ENCODE data around the gene FICD.

FICD gene

DNA sequence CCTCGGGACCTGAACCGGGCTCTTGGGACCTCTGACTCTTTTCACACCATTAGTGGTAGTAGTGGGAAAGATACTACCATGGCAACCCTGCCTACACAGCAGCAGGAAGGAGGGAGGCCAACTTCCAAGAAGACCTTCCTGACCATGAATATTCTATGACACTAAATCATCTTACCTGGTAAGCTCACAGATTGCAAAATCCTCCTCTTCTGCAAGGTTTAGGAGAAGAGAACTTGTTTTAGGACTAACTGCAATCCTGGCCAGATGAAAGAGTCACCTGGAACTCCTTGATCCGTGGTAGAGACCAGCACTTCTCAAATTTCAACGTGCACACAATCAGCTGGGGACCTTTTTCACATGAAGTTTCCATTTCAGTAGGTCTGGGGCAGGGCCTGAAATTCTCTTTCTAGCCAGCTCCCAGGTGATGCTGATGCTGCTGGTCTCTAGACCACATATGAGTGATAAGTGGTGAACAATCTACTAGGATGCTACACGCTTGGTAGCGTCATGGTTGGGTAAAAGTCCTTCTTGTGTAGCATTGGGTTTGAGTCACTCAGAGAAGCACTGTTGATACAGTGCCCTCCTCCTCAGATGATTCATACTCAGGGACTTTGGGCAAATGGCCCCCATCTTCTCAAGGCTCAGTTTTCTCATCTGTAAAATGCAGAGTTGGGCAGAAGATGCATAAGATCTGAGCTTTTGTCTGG, 35.6 kb upstream of the FICD start:
- Histone ChIP-seq H3K27ac (ENCODE audit: low read depth, low read length) (no peak overlapping the region), H3K79me2 (ENCODE audit: control insufficient read depth, insufficient read depth, low read length, poor library complexity) (no peaks in the 10 kb centered on the region), H3K18ac (ENCODE audit: low read length) (no peak overlapping the region), H4K91ac (ENCODE audit: low read depth, low read length) (no peak overlapping the region), H3K4me2 (ENCODE audit: low read length) (no peak overlapping the region), H4K12ac (ENCODE audit: low read depth, low read length) (no peak overlapping the region), H3K9ac (ENCODE audit: low read length) (no peak overlapping the region), H3K4ac (ENCODE audit: low read depth, low read length) (no peak overlapping the region), H3K27me3 (ENCODE audit: insufficient read depth, low read length) (no peaks in the 10 kb centered on the region), H2AFZ (ENCODE audit: insufficient read depth, low read length, poor library complexity) (no peak overlapping the region), H2BK5ac (ENCODE audit: low read depth, low read length, poor library complexity) (no peak overlapping the region), H3K9me3 (ENCODE audit: insufficient read depth, low read depth, low read length) (no peaks in the 10 kb centered on the region), H3K14ac (ENCODE audit: low read length) (no peak overlapping the region), H3K4me1 (ENCODE audit: control insufficient read depth in 1 of 2, insufficient read depth in 2 of 2, low read length in 2 of 2) (peaks cover 4 to 6% of the 10 kb centered on the region in 2 experiments), H2BK120ac (ENCODE audit: insufficient read depth, low read length, poor library complexity) (no peak overlapping the region), H3K4me3 (ENCODE audit: low read depth, low read length) (no peak overlapping the region), H4K8ac (ENCODE audit: low read depth, low read length) (no peak overlapping the region), H2AK5ac (ENCODE audit: low read length) (no peak overlapping the region), H2BK12ac (ENCODE audit: low read length) (no peak overlapping the region), H3K36me3 (ENCODE audit: control insufficient read depth in 1 of 2, insufficient read depth in 2 of 2, low read length in 2 of 2) (no peaks in the 10 kb centered on the region), H3K79me1 (ENCODE audit: low read length) (no peaks in the 10 kb centered on the region), H3K23ac (ENCODE audit: low read length) (no peak overlapping the region)
- no peak for DNase-seq
- no CpG with 5 or more reads among the region's 6 CpGs for WGBS (ENCODE audit: extremely low coverage, insufficient coverage, insufficient read length)

DNA sequence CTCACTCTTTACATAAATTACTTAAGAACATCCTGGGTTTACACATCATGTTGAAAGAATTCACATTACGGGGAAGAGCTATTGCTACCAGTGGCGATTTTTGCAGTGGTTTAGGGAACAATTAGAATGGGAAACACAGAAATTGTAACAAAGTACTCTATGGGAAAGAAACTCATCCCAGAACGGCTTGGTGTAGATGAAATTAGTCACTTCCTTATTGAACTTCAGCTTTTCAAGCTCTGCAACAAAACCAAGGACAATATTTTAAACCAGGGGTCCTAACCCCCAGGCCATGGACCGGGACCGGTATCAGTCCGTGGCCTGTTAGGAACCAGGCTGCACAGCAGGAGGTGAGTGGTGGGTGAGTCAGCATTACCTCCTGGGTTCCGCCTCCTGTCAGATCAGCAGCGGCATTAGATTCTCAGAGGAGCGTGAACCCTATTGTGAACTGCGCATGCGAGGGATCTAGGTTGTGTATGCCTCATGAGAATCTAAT, 32.3 kb upstream of the FICD start:
- DNase-seq: no peak
- Histone ChIP-seq H3K23ac (ENCODE audit: low read length) (no peak overlapping the region), H3K4me2 (ENCODE audit: low read length) (no peak overlapping the region), H3K79me1 (ENCODE audit: low read length) (no peaks in the 10 kb centered on the region), H4K91ac (ENCODE audit: low read depth, low read length) (no peak overlapping the region), H4K12ac (ENCODE audit: low read depth, low read length) (no peak overlapping the region), H2AK5ac (ENCODE audit: low read length) (no peak overlapping the region), H3K4me3 (ENCODE audit: low read depth, low read length) (no peak overlapping the region), H3K4ac (ENCODE audit: low read depth, low read length) (no peak overlapping the region), H3K27ac (ENCODE audit: low read depth, low read length) (no peak overlapping the region), H3K14ac (ENCODE audit: low read length) (no peak overlapping the region), H2BK12ac (ENCODE audit: low read length) (no peak overlapping the region), H2BK5ac (ENCODE audit: low read depth, low read length, poor library complexity) (no peak overlapping the region), H3K36me3 (ENCODE audit: control insufficient read depth in 1 of 2, insufficient read depth in 2 of 2, low read length in 2 of 2) (no peaks in the 10 kb centered on the region), H3K4me1 (ENCODE audit: control insufficient read depth in 1 of 2, insufficient read depth in 2 of 2, low read length in 2 of 2) (peaks cover 4 to 6% of the 10 kb centered on the region in 2 experiments), H4K8ac (ENCODE audit: low read depth, low read length) (no peak overlapping the region), H3K27me3 (ENCODE audit: insufficient read depth, low read length) (no peaks in the 10 kb centered on the region), H2BK120ac (ENCODE audit: insufficient read depth, low read length, poor library complexity) (no peak overlapping the region), H3K79me2 (ENCODE audit: control insufficient read depth, insufficient read depth, low read length, poor library complexity) (no peaks in the 10 kb centered on the region), H2AFZ (ENCODE audit: insufficient read depth, low read length, poor library complexity) (no peak overlapping the region), H3K9me3 (ENCODE audit: insufficient read depth, low read depth, low read length) (no peaks in the 10 kb centered on the region), H3K18ac (ENCODE audit: low read length) (no peak overlapping the region), H3K9ac (ENCODE audit: low read length) (no peak overlapping the region)
- WGBS (ENCODE audit: extremely low coverage, insufficient coverage, insufficient read length): no CpG with 5 or more reads among the region's 11 CpGs

DNA sequence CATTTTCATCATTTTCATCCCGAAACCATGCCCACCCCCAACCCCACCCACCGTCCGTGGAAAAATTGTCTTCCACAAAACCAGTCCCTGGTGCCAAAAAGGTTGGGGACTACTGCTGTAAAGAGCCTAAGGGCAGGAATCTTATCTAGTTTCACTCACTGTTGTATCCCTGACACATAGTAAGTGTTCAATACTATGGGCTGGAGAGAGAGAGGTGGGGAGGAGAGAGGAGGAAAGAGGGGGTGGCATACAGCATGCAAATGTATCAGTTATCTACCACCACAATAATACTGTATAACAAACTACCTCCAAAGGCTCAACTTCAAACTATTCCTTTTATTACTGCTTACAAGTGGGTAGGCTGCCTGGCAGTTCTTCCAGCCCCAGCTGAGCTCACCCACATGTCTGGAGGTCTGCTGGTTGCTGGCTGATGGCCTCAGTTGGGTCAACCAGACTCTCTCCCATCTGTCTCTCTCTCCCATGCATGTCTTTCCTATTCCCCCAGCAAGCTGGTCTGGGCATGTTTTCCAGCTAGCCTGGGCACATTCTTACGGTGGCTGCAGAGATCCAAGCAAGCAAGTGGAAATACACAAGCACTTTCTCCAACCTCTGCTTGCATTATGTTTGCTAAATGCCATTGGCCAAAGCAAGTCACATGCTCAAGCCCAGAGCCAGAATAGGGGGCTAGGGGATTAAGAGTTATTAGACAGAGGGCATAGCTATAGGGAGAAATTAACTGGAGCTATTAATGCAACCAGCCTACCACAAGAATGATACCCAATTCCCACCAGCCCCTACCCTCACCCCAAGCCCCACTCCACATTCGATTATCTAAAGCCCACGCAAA, 31.6 kb upstream of the FICD start:
- Histone ChIP-seq H3K79me1 (ENCODE audit: low read length) (no peaks in the 10 kb centered on the region), H3K4me2 (ENCODE audit: low read length) (no peak overlapping the region), H4K91ac (ENCODE audit: low read depth, low read length) (no peak overlapping the region), H3K27ac (ENCODE audit: low read depth, low read length) (no peak overlapping the region), H2BK120ac (ENCODE audit: insufficient read depth, low read length, poor library complexity) (no peak overlapping the region), H3K4me1 (ENCODE audit: control insufficient read depth in 1 of 2, insufficient read depth in 2 of 2, low read length in 2 of 2) (peaks cover 4 to 6% of the 10 kb centered on the region in 2 experiments), H4K8ac (ENCODE audit: low read depth, low read length) (no peak overlapping the region), H3K18ac (ENCODE audit: low read length) (no peak overlapping the region), H2BK12ac (ENCODE audit: low read length) (no peak overlapping the region), H2AFZ (ENCODE audit: insufficient read depth, low read length, poor library complexity) (no peak overlapping the region), H3K79me2 (ENCODE audit: control insufficient read depth, insufficient read depth, low read length, poor library complexity) (no peaks in the 10 kb centered on the region), H3K9me3 (ENCODE audit: insufficient read depth, low read depth, low read length) (no peaks in the 10 kb centered on the region), H3K36me3 (ENCODE audit: control insufficient read depth in 1 of 2, insufficient read depth in 2 of 2, low read length in 2 of 2) (no peaks in the 10 kb centered on the region), H3K27me3 (ENCODE audit: insufficient read depth, low read length) (no peaks in the 10 kb centered on the region), H4K12ac (ENCODE audit: low read depth, low read length) (no peak overlapping the region), H3K23ac (ENCODE audit: low read length) (no peak overlapping the region), H3K9ac (ENCODE audit: low read length) (no peak overlapping the region), H2AK5ac (ENCODE audit: low read length) (no peak overlapping the region), H3K4ac (ENCODE audit: low read depth, low read length) (no peak overlapping the region), H2BK5ac (ENCODE audit: low read depth, low read length, poor library complexity) (no peak overlapping the region), H3K14ac (ENCODE audit: low read length) (no peak overlapping the region), H3K4me3 (ENCODE audit: low read depth, low read length) (no peak overlapping the region)
- no CpG with 5 or more reads among the region's 6 CpGs for WGBS (ENCODE audit: extremely low coverage, insufficient coverage, insufficient read length)
- DNase-seq: no peak

DNA sequence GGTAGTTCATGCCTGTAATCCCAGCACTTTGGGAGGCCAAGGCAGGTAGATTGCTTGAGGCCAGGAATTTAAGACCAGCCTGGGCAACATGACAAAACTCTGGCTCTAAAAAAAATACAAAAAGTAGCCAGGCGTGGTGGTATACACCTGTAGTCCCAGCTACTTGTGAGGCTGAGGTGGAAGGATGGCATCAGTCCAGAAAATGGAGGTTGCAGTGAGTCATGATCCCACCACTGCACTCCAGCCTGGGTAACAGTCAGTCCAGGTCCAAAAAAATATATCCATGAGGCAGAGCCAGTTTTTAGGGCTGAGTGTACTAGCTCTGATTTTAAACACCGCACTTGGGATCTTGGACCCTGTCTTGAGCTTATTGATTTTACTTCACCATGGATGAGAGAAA, 30.6 kb upstream of the FICD start:
- H4K12ac ChIP-seq (ENCODE audit: low read depth, low read length): no peak overlapping the region
- H3K18ac ChIP-seq (ENCODE audit: low read length): no peak overlapping the region
- no peaks in the 10 kb centered on the region for H3K36me3 ChIP-seq (ENCODE audit: control insufficient read depth in 1 of 2, insufficient read depth in 2 of 2, low read length in 2 of 2)
- no peak overlapping the region for H3K4me2 ChIP-seq (ENCODE audit: low read length)
- H3K4me1 ChIP-seq (ENCODE audit: control insufficient read depth in 1 of 2, insufficient read depth in 2 of 2, low read length in 2 of 2): peaks cover 4 to 6% of the 10 kb centered on the region in 2 experiments
- no peak overlapping the region for H3K9ac ChIP-seq (ENCODE audit: low read length)
- H3K4ac ChIP-seq (ENCODE audit: low read depth, low read length): no peak overlapping the region
- H2BK5ac ChIP-seq (ENCODE audit: low read depth, low read length, poor library complexity): no peak overlapping the region
- no peak overlapping the region for H3K14ac ChIP-seq (ENCODE audit: low read length)
- H3K23ac ChIP-seq (ENCODE audit: low read length): no peak overlapping the region
- H2AK5ac ChIP-seq (ENCODE audit: low read length): no peak overlapping the region
- H3K27ac ChIP-seq (ENCODE audit: low read depth, low read length): no peak overlapping the region
- no peaks in the 10 kb centered on the region for H3K9me3 ChIP-seq (ENCODE audit: insufficient read depth, low read depth, low read length)
- H2BK120ac ChIP-seq (ENCODE audit: insufficient read depth, low read length, poor library complexity): no peak overlapping the region
- no peak for DNase-seq
- no peaks in the 10 kb centered on the region for H3K27me3 ChIP-seq (ENCODE audit: insufficient read depth, low read length)
- no peaks in the 10 kb centered on the region for H3K79me2 ChIP-seq (ENCODE audit: control insufficient read depth, insufficient read depth, low read length, poor library complexity)
- no peaks in the 10 kb centered on the region for H3K79me1 ChIP-seq (ENCODE audit: low read length)
- H4K8ac ChIP-seq (ENCODE audit: low read depth, low read length): no peak overlapping the region
- no peak overlapping the region for H4K91ac ChIP-seq (ENCODE audit: low read depth, low read length)
- no peak overlapping the region for H3K4me3 ChIP-seq (ENCODE audit: low read depth, low read length)
- WGBS (ENCODE audit: extremely low coverage, insufficient coverage, insufficient read length): no CpG with 5 or more reads among the region's 2 CpGs
- H2BK12ac ChIP-seq (ENCODE audit: low read length): no peak overlapping the region
- no peak overlapping the region for H2AFZ ChIP-seq (ENCODE audit: insufficient read depth, low read length, poor library complexity)
